ENCODE data around the gene PAX1. TPM values are rescaled to one million over a fixed set of nuclear protein-coding genes. Genes with fewer than 3 reads are reported as not detected.

The PAX1 gene
- under 1 TPM in 2 of 4 donors, not detected in 2; 0.11 to 0.21 TPM for polyA plus RNA-seq (ENCODE audit: insufficient read length in 4 of 4)

- DNase-seq (ENCODE audit: low read depth in 4 of 4, low spot score in 2 of 4): no peak
These were observed at the start of gene PAX1 for GRCh38 chr20:21705575-21706260. PAX1 (plus strand) TSS chr20:21705664; CDS start chr20:21705713, 49 bp downstream.

GRCh38 chr20:21656308-21657067 lies 49.0 kb upstream of the PAX1 start:
- DNase-seq (ENCODE audit: low read depth in 4 of 4, low spot score in 2 of 4): no peak

DNA sequence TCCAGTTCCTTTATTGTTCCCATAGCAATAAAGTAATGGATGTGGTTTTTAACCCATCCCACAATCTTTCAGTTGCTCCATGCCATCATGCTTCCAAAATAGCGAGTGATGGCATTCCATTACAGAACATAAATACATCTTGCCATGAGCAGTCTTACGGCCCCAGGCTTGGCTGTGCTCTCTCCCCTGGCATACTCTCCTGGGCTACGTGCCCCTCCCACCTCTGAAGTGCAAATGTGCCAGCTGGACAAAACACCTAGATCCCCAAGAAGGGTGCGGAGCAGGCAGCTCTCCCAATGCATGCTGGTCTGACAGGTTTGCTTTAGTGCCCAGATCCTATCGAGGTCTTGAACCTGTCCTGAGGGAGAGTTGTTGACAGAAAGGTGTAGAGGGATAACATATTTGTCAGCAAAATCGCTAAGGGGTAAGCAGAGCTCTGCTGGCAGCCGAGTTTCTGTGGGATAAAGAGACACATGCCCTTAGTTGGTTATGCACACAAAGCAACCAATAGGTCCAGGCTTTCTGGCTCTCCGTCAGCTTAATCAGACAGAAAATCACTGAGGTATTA lies 43.9 kb upstream of the PAX1 start:
- DNase-seq (ENCODE audit: low read depth in 4 of 4, low spot score in 2 of 4): no peak

DNA sequence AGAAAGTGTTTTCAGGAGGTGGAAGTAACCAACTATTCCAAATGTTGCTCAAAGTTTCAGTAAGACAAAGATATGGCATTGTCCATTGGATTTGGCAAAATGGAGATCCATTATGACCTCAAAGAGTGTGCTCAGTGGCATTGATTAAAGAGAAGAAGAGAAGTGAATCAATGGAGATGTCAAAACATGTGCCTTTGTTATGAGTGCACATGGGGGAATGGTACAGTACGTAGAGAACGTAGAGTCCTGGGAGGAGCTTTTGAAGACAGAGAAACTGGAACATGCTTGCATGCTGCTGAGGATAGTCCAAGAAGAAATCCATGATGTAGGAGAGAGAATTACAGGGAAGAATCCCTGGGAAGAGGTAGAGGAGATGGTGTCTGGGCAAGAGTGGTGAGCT lies 42.0 kb upstream of the PAX1 start:
- DNase-seq (ENCODE audit: low read depth in 4 of 4, low spot score in 2 of 4): no peak

DNA sequence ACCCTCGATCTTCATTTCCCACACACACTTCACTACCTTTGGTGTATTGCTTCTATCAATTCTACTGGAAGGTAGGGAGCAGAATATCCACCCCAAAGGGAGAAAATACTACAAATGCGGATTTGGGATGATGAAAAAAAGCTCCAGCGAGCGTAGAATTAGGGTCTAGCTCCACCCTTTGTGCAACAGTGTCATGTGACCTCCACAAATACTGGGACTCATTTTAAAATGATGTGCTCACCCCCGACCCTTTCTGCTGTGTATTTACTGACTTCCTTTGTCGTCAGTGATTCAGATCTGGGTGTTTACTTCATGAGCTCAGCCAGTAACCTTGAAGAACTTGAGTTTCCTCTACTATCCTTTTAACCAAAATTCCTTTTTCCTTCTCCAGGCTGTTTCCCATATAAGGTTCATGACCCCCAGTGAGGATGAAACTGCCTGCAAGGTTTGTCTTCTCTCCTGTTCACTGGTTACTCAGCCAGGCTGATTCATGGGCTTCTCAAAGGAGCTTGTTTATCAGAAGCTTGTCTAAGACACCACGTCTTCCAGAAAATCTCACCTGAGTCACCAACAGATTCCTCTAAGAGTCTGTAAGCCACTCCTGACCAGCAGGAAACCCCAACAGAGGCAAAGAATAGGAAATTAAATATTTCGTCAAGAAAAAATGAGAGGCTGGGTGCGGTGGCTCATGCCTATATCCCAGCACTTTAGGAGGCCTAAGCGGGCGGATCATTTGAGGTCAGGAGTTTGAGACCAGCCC lies 39.6 kb upstream of the PAX1 start:
- DNase-seq (ENCODE audit: low read depth in 4 of 4, low spot score in 2 of 4): no peak

DNA sequence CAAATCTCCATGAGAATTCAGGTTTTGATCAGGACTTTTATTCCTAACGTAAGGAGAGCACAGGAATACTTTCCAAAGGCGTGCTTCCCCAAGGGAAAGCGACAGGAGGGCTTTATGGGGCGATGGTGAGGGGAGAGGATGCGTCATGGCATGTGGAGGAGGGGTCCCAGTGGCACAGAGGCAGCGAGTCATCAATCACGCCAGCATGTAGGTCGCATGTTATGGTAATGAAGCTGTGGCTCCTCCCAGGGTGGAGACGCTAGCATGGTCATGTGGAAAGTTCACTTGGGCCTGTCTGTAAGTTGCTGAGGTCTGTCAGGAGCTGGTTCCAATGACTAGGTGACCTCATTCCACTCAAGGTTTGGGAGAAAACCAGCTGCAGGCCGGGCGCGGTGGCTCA lies 35.3 kb upstream of the PAX1 start:
- DNase-seq (ENCODE audit: low read depth in 4 of 4, low spot score in 2 of 4): no peak

GRCh38 chr20:21670981-21671380 lies 34.5 kb upstream of the PAX1 start:
- no peak for DNase-seq (ENCODE audit: low read depth in 4 of 4, low spot score in 2 of 4)

DNA sequence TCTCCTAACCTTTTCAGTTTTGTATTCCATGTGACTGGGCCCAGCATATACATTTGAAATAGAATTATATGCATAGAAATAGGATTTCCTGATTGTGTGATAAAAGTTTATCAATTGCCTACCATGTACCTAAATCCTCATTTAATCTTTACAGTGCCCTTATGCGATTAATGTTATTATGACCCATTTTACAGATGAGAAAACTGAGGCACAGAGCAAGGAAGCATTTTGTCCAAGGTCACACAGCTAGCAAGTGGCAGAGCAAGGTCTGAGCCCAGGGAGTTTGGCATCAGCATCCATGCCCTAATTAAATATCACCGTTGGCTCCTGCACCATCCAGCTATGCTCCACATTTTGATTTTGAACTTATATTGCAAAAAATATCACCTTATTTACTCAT lies 28.2 kb upstream of the PAX1 start:
- no peak for DNase-seq (ENCODE audit: low read depth in 4 of 4, low spot score in 2 of 4)

- no peak for DNase-seq (ENCODE audit: low read depth in 4 of 4, low spot score in 2 of 4)
These were observed 27.7 kb upstream of the PAX1 start for GRCh38 chr20:21677781-21678180.

DNA sequence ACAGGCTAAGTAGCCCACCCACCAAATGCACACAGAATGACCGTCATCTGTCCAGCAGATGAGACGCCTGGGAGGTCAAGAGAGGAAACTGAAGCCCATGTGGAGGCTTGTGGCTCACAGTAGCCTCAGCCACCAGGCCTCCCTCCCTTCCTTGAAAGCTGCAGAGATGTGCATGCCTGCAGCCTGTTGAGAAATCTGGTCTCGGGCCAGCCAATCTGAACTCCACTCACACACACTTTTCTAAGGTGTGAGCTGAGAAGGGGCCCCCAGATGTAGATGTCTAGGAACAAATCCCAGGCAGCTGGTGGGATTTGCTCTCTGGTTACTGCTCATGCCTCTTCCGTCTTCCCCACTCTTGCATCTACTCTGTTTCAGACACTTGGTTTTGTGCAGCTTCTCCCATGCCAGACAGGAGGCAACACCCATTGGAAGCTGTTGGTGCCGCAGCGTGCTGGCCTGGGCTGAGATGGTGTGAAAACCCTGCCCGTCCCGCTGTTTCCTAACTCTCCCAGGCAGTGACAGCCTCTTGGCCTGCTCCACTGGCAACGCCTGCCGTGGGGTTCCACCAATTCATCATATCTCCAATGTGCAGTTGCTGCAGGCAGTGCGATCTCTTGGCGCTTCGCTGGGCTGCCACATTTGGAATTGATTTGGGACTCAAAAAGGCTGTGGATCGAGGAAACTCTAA lies 24.1 kb upstream of the PAX1 start:
- DNase-seq (ENCODE audit: low read depth in 4 of 4, low spot score in 2 of 4): no peak

- no peak for DNase-seq (ENCODE audit: low read depth in 4 of 4, low spot score in 2 of 4)
These were observed 23.5 kb upstream of the PAX1 start for GRCh38 chr20:21681922-21682318.

- DNase-seq (ENCODE audit: low read depth in 4 of 4, low spot score in 2 of 4): peak in 3 of 4 donors; percentile 67 to 83 (median 68)
These were observed 22.9 kb upstream of the PAX1 start for GRCh38 chr20:21682521-21682954.

DNA sequence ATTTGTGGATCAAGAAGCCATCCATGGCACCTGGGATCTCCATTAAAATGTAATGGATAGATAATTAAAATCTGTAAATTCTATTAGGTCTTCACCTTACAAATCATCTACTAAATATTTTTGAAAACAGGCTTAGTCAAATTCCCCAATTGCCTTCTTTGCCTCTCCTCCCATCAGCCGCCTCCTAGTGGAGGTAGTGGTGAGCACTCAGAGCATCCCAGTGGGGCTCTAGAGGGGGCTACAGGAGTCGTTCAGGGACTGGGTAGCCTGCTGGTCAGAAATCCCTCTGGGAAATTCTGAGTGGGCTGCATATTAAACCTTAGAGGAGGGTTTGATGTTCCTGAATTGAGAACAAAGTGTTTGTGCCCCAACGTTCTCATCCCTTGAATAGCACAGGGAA lies 20.8 kb upstream of the PAX1 start:
- no peak for DNase-seq (ENCODE audit: low read depth in 4 of 4, low spot score in 2 of 4)

GRCh38 chr20:21685981-21686380 lies 19.5 kb upstream of the PAX1 start:
- no peak for DNase-seq (ENCODE audit: low read depth in 4 of 4, low spot score in 2 of 4)

DNA sequence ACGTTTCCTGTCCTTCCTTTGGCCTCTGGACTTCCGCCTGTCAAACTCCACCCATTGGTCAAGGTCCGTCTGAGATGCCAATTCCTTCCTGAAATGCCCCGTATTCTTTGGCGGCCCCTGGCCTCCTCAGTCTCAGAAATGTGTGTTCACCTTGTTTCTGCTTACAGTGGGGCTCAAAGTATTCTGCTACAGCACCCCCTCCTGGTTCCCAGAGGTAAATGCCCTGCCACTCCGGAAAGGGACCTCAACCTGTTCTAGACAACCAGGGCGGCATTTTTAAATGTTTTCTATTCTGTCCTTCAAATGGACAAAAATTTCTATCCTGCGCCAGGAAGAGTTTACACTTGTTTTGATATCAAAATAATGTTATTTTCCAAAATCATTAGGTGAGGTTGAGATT lies 12.1 kb upstream of the PAX1 start:
- DNase-seq (ENCODE audit: low read depth in 4 of 4, low spot score in 2 of 4): no peak

DNA sequence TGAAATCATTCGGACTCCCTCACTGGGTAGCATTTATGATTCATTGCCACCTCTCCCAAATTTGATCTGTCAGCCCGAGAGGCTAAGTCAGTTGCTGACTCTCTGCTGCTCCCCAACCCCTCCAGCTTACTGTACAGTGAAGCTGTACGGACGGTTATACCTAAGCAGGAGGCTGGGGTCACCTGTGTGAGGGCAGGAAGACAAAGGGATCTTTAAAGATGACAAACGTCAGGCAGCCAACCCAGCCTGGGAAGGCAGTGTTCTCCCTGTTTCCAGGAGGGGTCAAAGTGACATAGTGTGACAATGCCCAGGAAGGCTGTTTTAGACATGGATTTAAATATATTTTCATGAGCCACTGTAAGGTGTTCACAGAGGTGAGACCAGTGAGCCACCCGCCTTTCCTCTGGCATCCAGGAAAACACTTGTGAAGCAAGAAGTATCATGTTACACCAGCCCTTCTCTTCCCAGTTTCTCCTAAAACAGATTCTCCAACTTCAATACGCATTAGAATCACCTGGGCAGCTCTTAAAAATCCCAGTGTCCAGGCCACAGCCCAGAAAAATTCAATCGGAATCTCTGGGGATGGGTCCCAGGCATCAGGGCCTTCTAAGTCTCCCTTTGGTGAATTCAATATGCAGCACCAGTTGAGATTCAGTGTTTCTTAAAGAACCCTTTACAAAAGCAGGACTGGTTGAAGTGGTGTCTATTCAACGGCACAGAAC lies 6.8 kb upstream of the PAX1 start:
- DNase-seq (ENCODE audit: low read depth in 4 of 4, low spot score in 2 of 4): no peak

- no peak for DNase-seq (ENCODE audit: low read depth in 4 of 4, low spot score in 2 of 4)
These were observed 6.3 kb upstream of the PAX1 start for GRCh38 chr20:21699216-21699508.

- DNase-seq (ENCODE audit: low read depth in 4 of 4, low spot score in 2 of 4): no peak
These were observed 4.1 kb upstream of the PAX1 start for GRCh38 chr20:21701171-21701876.

- DNase-seq (ENCODE audit: low read depth in 4 of 4, low spot score in 2 of 4): no peak
These were observed 3.4 kb upstream of the PAX1 start for GRCh38 chr20:21702016-21702415.
